ENCODE results near the gene SRSF9. TPM values are rescaled to one million over a fixed set of nuclear protein-coding genes. Genes with fewer than 3 reads are reported as not detected.
A peak's percentile ranks its signal among the peaks of the same experiment; 100 is the strongest.

Gene SRSF9
- polyA plus RNA-seq, 1 experiment: 154 TPM

DNA sequence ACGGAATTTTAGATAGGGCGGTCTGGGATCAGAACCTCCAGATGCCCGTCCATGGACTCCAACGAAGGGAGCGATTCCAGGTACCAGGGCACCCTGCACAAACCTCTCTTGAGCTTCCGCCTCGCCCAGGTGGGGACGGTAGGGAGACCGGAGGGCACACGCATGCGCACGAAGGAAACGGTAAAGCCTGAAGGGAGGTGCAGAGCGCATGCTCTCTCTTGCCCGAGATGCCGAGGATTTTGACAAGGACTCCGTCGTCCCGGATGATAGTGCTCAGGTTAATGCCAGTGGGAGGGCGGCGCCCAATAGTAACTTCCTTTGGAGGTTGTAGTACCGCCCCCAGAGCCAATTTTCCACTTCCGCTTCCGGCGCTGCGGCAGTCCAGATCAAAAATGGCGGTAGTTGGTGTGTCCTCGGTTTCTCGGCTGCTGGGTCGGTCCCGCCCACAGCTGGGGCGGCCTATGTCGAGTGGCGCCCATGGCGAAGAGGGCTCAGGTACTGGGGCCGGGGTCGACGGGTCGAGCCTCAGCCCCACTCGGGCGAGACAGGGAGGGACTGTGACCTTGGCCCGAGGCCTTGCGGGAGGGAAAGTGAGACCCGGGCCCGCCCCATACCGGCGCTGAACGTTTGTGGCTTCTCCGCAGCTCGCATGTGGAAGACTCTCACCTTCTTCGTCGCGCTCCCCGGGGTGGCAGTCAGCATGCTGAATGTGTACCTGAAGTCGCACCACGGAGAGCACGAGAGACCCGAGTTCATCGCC is 31.6 kb downstream of the SRSF9 start, which contains the start of gene COX6A1:
COX6A1 (plus strand) TSS at position 379 of the 760 bp plus-strand sequence; CDS start at position 393, 14 bp downstream.
- TF ChIP-seq, protein P1, sequence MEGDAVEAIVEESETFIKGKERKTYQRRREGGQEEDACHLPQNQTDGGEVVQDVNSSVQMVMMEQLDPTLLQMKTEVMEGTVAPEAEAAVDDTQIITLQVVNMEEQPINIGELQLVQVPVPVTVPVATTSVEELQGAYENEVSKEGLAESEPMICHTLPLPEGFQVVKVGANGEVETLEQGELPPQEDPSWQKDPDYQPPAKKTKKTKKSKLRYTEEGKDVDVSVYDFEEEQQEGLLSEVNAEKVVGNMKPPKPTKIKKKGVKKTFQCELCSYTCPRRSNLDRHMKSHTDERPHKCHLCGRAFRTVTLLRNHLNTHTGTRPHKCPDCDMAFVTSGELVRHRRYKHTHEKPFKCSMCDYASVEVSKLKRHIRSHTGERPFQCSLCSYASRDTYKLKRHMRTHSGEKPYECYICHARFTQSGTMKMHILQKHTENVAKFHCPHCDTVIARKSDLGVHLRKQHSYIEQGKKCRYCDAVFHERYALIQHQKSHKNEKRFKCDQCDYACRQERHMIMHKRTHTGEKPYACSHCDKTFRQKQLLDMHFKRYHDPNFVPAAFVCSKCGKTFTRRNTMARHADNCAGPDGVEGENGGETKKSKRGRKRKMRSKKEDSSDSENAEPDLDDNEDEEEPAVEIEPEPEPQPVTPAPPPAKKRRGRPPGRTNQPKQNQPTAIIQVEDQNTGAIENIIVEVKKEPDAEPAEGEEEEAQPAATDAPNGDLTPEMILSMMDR (IDR thresholded peaks at IDR 0.05; ENCODE audit: low read depth, low read length): 0 out of 2 replicates have a peak, but pooled peaks have one; percentile 16
- Histone ChIP-seq H3K27me3 (ENCODE audit: control insufficient read depth, insufficient read depth, low read length) (peaks cover 2% of the 10 kb centered on the region), H3K4me3 (ENCODE audit: low read depth, low read length) (peak within 1 kb of the TSS; percentile 95), H3K27ac (ENCODE audit: low read depth, low read length) (no peak within 1 kb of the TSS), H3K9me3 (ENCODE audit: control insufficient read depth, insufficient read depth, low read length) (no peaks in the 10 kb centered on the region; the same call in 1 of the 2 replicates)
- ChIA-PET CTCF (interaction anchor here (0.5 to 2.7 kb wide), 5 partner anchors 71 to 136 kb away, joined by 3 to 10 read pairs (median 4); partner anchors contain the start of gene SIRT4), POLR2A (interaction anchor here (0.5 kb wide), 1 partner anchor 11 kb away, joined by 3 read pairs; no protein-coding TSS in a partner anchor)
- peak; percentile 90 for DNase-seq (ENCODE audit: low read depth, low spot score)

DNA sequence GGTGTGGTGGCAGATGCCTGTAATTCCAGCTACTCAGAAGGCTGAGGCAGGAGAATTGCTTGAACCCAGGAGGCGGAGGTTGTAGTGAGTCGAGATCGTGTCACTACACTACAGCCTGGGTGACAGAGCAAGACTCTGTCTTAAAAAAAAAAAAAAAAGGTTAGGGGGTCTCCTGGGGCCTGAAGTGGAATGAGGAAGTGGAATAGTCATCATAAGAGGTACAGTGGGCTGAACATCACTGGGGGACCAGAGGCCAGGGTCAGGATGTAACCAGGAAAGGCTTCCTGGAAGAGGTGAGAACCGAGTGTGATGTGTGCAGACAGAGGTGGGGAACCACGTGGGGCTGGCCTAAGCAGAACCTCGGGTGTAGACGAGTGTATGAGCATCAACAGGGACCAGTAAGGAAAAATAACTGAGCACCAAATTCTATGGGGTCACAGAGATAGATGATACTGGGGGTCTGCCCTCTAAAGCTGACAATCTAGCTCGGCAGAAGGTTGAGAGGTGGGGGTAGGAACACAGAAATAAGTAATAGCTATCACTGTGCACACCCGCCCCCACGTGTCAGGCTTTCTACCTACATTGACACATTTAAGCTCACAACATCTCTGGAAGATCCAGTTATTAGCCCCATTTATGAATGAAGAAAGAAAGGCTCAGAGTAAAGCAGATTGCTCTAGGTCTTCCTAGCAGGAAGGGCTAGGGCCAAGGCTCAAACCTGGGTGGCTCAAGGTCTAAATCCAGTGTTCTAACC is 36.6 kb downstream of the SRSF9 start:
- no peak overlapping the region for H3K27ac ChIP-seq (ENCODE audit: low read depth, low read length)
- ChIA-PET CTCF (interaction anchor here (1.4 to 4.2 kb wide), 2 partner anchors 37 to 78 kb away, joined by 3 to 82 read pairs; partner anchors contain the start of gene SRSF9), POLR2A (no interaction called here)
- H3K9me3 ChIP-seq (ENCODE audit: control insufficient read depth, insufficient read depth, low read length): no peaks in the 10 kb centered on the region; the same call in 1 of the 2 replicates
- peaks cover 2% of the 10 kb centered on the region for H3K27me3 ChIP-seq (ENCODE audit: control insufficient read depth, insufficient read depth, low read length)
- no peak overlapping the region for H3K4me3 ChIP-seq (ENCODE audit: low read depth, low read length)
- TF ChIP-seq, protein P1 (IDR thresholded peaks at IDR 0.05; ENCODE audit: low read depth, low read length): no peak
- DNase-seq (ENCODE audit: low read depth, low spot score): no peak

DNA sequence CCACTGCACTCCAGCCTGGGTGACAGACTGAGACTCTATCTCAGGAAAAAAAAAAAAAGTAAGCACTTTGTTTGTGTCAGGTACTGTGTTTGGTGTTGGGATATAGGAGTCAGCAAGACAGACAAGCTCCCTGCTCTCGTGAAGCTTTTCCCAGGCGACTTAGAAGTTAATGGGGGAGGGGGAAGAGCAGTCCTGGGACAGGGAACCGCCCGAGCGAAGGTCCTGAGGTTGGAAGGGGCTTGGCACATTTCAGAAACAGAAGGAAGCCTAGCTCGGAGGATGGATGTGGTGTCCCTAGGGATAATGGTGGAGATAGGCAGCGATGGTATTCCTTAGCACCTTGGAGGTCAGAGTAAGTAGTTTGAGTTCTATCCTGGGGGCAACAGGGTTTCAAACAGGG is 40.2 kb downstream of the SRSF9 start:
- H3K9me3 ChIP-seq (ENCODE audit: control insufficient read depth, insufficient read depth, low read length): no peaks in the 10 kb centered on the region; the same call in 1 of the 2 replicates
- no peak for DNase-seq (ENCODE audit: low read depth, low spot score)
- POLR2A ChIA-PET: interaction anchor here (0.6 to 0.8 kb wide), 2 partner anchors 53 to 441 kb away, joined by 3 to 7 read pairs; no protein-coding TSS in a partner anchor
- H3K4me3 ChIP-seq (ENCODE audit: low read depth, low read length): no peak overlapping the region
- CTCF ChIA-PET: interaction anchor here (0.7 to 4.2 kb wide), 12 partner anchors 13 to 127 kb away, joined by 3 to 82 read pairs (median 6); partner anchors contain the start of genes PLA2G1B and SIRT4
- no peak overlapping the region for H3K27ac ChIP-seq (ENCODE audit: low read depth, low read length)
- H3K27me3 ChIP-seq (ENCODE audit: control insufficient read depth, insufficient read depth, low read length): peaks cover 2% of the 10 kb centered on the region
- TF ChIP-seq, protein P1 (IDR thresholded peaks at IDR 0.05; ENCODE audit: low read depth, low read length): no peak

DNA sequence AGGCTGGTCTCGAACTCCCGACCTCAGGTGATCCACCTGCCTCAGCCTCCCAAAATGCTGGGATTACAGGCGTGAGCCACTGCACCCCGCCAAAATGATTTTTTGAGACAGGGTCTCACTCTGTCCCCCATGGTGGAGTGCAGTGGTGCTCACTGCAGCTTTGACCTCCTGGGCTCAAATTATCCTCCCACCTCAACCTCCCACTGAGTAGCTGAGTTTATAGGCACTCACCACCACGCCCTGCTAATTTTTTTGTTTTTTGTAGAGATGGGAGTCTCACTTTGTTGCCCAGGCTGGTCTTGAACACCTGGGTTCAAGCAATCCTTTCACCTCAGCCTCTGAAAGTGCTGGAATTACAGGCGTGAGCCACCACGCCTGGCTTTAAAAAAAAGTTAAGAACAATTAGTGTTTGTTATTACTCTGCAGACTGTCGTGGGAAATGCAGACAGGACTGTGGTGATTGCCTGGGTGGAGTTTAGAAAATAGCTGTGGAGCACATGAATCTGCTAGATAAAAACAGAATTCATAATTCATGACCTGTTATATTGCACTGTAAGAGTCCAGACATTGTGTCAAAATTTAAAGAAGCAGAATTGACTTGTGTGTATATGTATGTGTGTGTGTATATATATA is 40.8 kb downstream of the SRSF9 start:
- CTCF ChIA-PET: interaction anchor here (0.7 to 4.2 kb wide), 8 partner anchors 42 to 127 kb away, joined by 3 to 82 read pairs (median 6); partner anchors contain the start of gene SIRT4
- Histone ChIP-seq H3K9me3 (ENCODE audit: control insufficient read depth, insufficient read depth, low read length) (no peaks in the 10 kb centered on the region; the same call in 1 of the 2 replicates), H3K27ac (ENCODE audit: low read depth, low read length) (no peak overlapping the region), H3K4me3 (ENCODE audit: low read depth, low read length) (no peak overlapping the region), H3K27me3 (ENCODE audit: control insufficient read depth, insufficient read depth, low read length) (peaks cover 2% of the 10 kb centered on the region)
- POLR2A ChIA-PET: no interaction called here
- DNase-seq (ENCODE audit: low read depth, low spot score): no peak
- TF ChIP-seq, protein P1 (IDR thresholded peaks at IDR 0.05; ENCODE audit: low read depth, low read length): no peak
